Measurements from ENCODE around the gene ATG4C. TPM values are rescaled to one million over a fixed set of nuclear protein-coding genes. Genes with fewer than 3 reads are reported as not detected.

ATG4C gene
- polyA plus RNA-seq, 3 donors: 19.7 to 20.5 (median 20.3) TPM

GRCh38 chr1:62836856-62837540 is 53.1 kb downstream of the ATG4C start:
- DNase-seq (ENCODE audit: low read depth in 3 of 3, low spot score in 2 of 3): no peak

- no peak for DNase-seq (ENCODE audit: low read depth in 3 of 3, low spot score in 2 of 3)
These were observed 56.6 kb downstream of the ATG4C start for GRCh38 chr1:62840555-62840954.

GRCh38 chr1:62841587-62842169 is 57.7 kb downstream of the ATG4C start:
- peak; percentile 40 to 55 (median 48) for DNase-seq (ENCODE audit: low read depth in 3 of 3, low spot score in 2 of 3)

- no peak for DNase-seq (ENCODE audit: low read depth in 3 of 3, low spot score in 2 of 3)
These were observed 60.1 kb downstream of the ATG4C start for GRCh38 chr1:62844030-62844429.

GRCh38 chr1:62849031-62849430 is 65.1 kb downstream of the ATG4C start:
- DNase-seq (ENCODE audit: low read depth in 3 of 3, low spot score in 2 of 3): no peak

GRCh38 chr1:62852253-62852652 is 68.3 kb downstream of the ATG4C start:
- no peak for DNase-seq (ENCODE audit: low read depth in 3 of 3, low spot score in 2 of 3)

- no peak for DNase-seq (ENCODE audit: low read depth in 3 of 3, low spot score in 2 of 3)
These were observed 73.0 kb downstream of the ATG4C start for GRCh38 chr1:62856960-62857359.

- no peak for DNase-seq (ENCODE audit: low read depth in 3 of 3, low spot score in 2 of 3)
These were observed 85.4 kb downstream of the ATG4C start for GRCh38 chr1:62869217-62869754.

GRCh38 chr1:62870148-62870547 is 86.2 kb downstream of the ATG4C start:
- no peak for DNase-seq (ENCODE audit: low read depth in 3 of 3, low spot score in 2 of 3)

- no peak for DNase-seq (ENCODE audit: low read depth in 3 of 3, low spot score in 2 of 3)
These were observed 91.7 kb downstream of the ATG4C start for GRCh38 chr1:62875676-62876075.

GRCh38 chr1:62876535-62876934 is 92.6 kb downstream of the ATG4C start:
- DNase-seq (ENCODE audit: low read depth in 3 of 3, low spot score in 2 of 3): no peak

GRCh38 chr1:62877579-62877978 is 93.6 kb downstream of the ATG4C start:
- no peak for DNase-seq (ENCODE audit: low read depth in 3 of 3, low spot score in 2 of 3)

- no peak for DNase-seq (ENCODE audit: low read depth in 3 of 3, low spot score in 2 of 3)
These were observed 96.0 kb downstream of the ATG4C start for GRCh38 chr1:62879962-62880361.

- no peak for DNase-seq (ENCODE audit: low read depth in 3 of 3, low spot score in 2 of 3)
These were observed 98.5 kb downstream of the ATG4C start for GRCh38 chr1:62882201-62883104.

- no peak for DNase-seq (ENCODE audit: low read depth in 3 of 3, low spot score in 2 of 3)
These were observed 100.3 kb downstream of the ATG4C start for GRCh38 chr1:62884156-62884740.

GRCh38 chr1:62887799-62888507 is 104.0 kb downstream of the ATG4C start:
- no peak for DNase-seq (ENCODE audit: low read depth in 3 of 3, low spot score in 2 of 3)

- DNase-seq (ENCODE audit: low read depth in 3 of 3, low spot score in 2 of 3): no peak
These were observed 108.1 kb downstream of the ATG4C start for GRCh38 chr1:62891956-62892562.

GRCh38 chr1:62897788-62898187 is 113.9 kb downstream of the ATG4C start:
- no peak for DNase-seq (ENCODE audit: low read depth in 3 of 3, low spot score in 2 of 3)

- no peak for DNase-seq (ENCODE audit: low read depth in 3 of 3, low spot score in 2 of 3)
These were observed 116.6 kb downstream of the ATG4C start for GRCh38 chr1:62900566-62900965.

GRCh38 chr1:62901650-62902049 is 117.7 kb downstream of the ATG4C start:
- DNase-seq (ENCODE audit: low read depth in 3 of 3, low spot score in 2 of 3): no peak
